ENCODE measurements around the gene NEMP1. TPM values are rescaled to one million over a fixed set of nuclear protein-coding genes. Genes with fewer than 3 reads are reported as not detected.

NEMP1 gene
- total and polyA plus RNA-seq, 2 of the 13 experiments (the other 11 are each of a cell fraction or from before 2014, with no cell fraction given), result 11.4 to 12.9 TPM

GRCh38 chr12:57094208-57095160 lies 15.9 kb upstream of the NEMP1 start (continued):
- TF ChIP-seq POLR2G (IDR thresholded peaks at IDR 0.05; ENCODE audit: low read depth, low read length) (0 out of 2 replicates have a peak, but pooled peaks have one; percentile 15), DNMT1 (CRISPR knock-in tag; IDR thresholded peaks at IDR 0.05) (no peak), RBM22 (optimal IDR thresholded peaks at IDR 0.05; ENCODE audit: low read length) (peak; percentile 74), PAF1 (CRISPR knock-in tag; IDR thresholded peaks at IDR 0.05) (0 out of 2 replicates have a peak, but pooled peaks have one; percentile 24), ZSCAN22 (CRISPR knock-in tag; IDR thresholded peaks at IDR 0.05) (no peak), GZF1 (CRISPR knock-in tag; IDR thresholded peaks at IDR 0.05) (no peak), RARA (CRISPR knock-in tag; IDR thresholded peaks at IDR 0.05) (no peak), SETDB1 (CRISPR knock-in tag; IDR thresholded peaks at IDR 0.05; ENCODE audit: borderline replicate concordance) (no peak), ETV5 (CRISPR knock-in tag; IDR thresholded peaks at IDR 0.05; ENCODE audit: borderline replicate concordance) (no peak)
- TF ChIP-seq, protein P1, sequence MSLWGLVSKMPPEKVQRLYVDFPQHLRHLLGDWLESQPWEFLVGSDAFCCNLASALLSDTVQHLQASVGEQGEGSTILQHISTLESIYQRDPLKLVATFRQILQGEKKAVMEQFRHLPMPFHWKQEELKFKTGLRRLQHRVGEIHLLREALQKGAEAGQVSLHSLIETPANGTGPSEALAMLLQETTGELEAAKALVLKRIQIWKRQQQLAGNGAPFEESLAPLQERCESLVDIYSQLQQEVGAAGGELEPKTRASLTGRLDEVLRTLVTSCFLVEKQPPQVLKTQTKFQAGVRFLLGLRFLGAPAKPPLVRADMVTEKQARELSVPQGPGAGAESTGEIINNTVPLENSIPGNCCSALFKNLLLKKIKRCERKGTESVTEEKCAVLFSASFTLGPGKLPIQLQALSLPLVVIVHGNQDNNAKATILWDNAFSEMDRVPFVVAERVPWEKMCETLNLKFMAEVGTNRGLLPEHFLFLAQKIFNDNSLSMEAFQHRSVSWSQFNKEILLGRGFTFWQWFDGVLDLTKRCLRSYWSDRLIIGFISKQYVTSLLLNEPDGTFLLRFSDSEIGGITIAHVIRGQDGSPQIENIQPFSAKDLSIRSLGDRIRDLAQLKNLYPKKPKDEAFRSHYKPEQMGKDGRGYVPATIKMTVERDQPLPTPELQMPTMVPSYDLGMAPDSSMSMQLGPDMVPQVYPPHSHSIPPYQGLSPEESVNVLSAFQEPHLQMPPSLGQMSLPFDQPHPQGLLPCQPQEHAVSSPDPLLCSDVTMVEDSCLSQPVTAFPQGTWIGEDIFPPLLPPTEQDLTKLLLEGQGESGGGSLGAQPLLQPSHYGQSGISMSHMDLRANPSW (CRISPR knock-in tag; IDR thresholded peaks at IDR 0.05; ENCODE audit: borderline replicate concordance), result no peak
- TF ChIP-seq, protein P2, sequence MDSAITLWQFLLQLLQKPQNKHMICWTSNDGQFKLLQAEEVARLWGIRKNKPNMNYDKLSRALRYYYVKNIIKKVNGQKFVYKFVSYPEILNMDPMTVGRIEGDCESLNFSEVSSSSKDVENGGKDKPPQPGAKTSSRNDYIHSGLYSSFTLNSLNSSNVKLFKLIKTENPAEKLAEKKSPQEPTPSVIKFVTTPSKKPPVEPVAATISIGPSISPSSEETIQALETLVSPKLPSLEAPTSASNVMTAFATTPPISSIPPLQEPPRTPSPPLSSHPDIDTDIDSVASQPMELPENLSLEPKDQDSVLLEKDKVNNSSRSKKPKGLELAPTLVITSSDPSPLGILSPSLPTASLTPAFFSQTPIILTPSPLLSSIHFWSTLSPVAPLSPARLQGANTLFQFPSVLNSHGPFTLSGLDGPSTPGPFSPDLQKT (CRISPR knock-in tag; IDR thresholded peaks at IDR 0.05; ENCODE audit: borderline replicate concordance), result no peak

Measured in HepG2 (cell line).